Sigmoid colon (tissue), 7 donors: ENCODE measurements around the gene CAMTA1. TPM values are rescaled to one million over a fixed set of nuclear protein-coding genes. Genes with fewer than 3 reads are reported as not detected.
"Not testable (repeated sequence)": the region's sequence is repeated elsewhere in the genome, so short reads cannot be mapped to it uniquely, and the experiment has no call there.

Experiments used
- DNase-seq: peaks from one replicate; pipeline ENCODE4 v3.0.0-alpha.2; 2019
- H3K27ac ChIP-seq, 4 donors: fragments of 200-600 bp; sonication (generic); one replicate each; pipeline ENCODE4 v1.5.1; 2016 to 2019; ENCODE audit warnings: mild to moderate bottlenecking in 1 of 4
- H3K27me3 ChIP-seq, 3 donors: fragments of 200-600 bp; sonication (generic); one replicate each; pipeline ENCODE4 v1.5.1; 2019; ENCODE audit warnings: mild to moderate bottlenecking in 1 of 3
- H3K36me3 ChIP-seq, 4 donors: fragments of 200-600 bp; sonication (generic); one replicate each; pipeline ENCODE4 v1.5.1; 2016 to 2019
- H3K4me1 ChIP-seq, 4 donors: fragments of 200-600 bp; sonication (generic); one replicate each; pipeline ENCODE4 v1.5.1; 2017 to 2019
- H3K4me3 ChIP-seq, 4 donors: fragments of 200-600 bp; sonication (generic); one replicate each; pipeline ENCODE4 v1.5.1; 2017 to 2019; ENCODE audit warnings: mild to moderate bottlenecking in 2 of 4, moderate library complexity in 1 of 4
- H3K9me3 ChIP-seq, 4 donors: fragments of 200-600 bp in 3 of 4; sonication (generic) in 3 of 4; one replicate each; pipeline versions ENCODE4 v1.5.1 to v1.6.1; 2013 to 2019
- EP300 ChIP-seq, 4 donors: sonication (generic); formaldehyde crosslinking; IDR thresholded peaks; one replicate each; pipeline ENCODE4 v1.6.1; 2017; ENCODE audit warnings: antibody characterized with exemption in 4 of 4
- POLR2A ChIP-seq, 2 donors: fragments of 450-650 bp; IDR thresholded peaks; one replicate each; pipeline ENCODE4 v1.6.1; 2016; ENCODE audit warnings: antibody characterized with exemption in 2 of 2, mild to moderate bottlenecking in 2 of 2, moderate library complexity in 2 of 2
- POLR2AphosphoS5 ChIP-seq, 4 donors: sonication (generic); formaldehyde crosslinking; IDR thresholded peaks; one replicate each; pipeline ENCODE4 v1.6.1; 2017; ENCODE audit warnings: antibody characterized with exemption in 4 of 4
- WGBS, 2 donors: extraction: QIAGEN DNeasy Blood & Tissue Kit; methylation state at CpG; one replicate each; pipeline ENCODE4 v1.1.7; 2013; 5-methylcytosine and 5-hydroxymethylcytosine counted together
- intact Hi-C: fragments of 100-400 bp; cut with DNase I; formaldehyde crosslinking; loops from one replicate; pipeline ENCODE4 v1.15.1; 2023
- polyA plus RNA-seq, 3 donors: library from polyadenylated mRNA; stranded (reverse); fragments of 200-250 nt; gene quantifications; one replicate each; pipeline ENCODE4 v1.2.3, GENCODE V29; 2013
- total RNA-seq, 4 donors: library from RNA; depleted of rRNA; stranded (reverse); fragments of >200 nt; gene quantifications; one replicate each; pipeline ENCODE4 v1.1.0, GENCODE V29; 2016
- TF ChIP-seq, protein P1 (sequence below), 4 experiments: fragments of 450-650 bp in 3 of 4; fragments of 200-600 bp in 1 of 4; IDR thresholded peaks; one replicate each; pipeline ENCODE4 v1.5.1; 2016 to 2019; ENCODE audit warnings: antibody characterized with exemption in 4 of 4, mild to moderate bottlenecking in 3 of 4, moderate library complexity in 2 of 4
- donor health status: healthy with polysubstance abuse.
- donor health status: Bipolar disorder and iron deficiency.
- donor health status: healthy.

Gene CAMTA1
- total and polyA plus RNA-seq, 7 donors = 97.9 to 196 (median 177) TPM

DNA sequence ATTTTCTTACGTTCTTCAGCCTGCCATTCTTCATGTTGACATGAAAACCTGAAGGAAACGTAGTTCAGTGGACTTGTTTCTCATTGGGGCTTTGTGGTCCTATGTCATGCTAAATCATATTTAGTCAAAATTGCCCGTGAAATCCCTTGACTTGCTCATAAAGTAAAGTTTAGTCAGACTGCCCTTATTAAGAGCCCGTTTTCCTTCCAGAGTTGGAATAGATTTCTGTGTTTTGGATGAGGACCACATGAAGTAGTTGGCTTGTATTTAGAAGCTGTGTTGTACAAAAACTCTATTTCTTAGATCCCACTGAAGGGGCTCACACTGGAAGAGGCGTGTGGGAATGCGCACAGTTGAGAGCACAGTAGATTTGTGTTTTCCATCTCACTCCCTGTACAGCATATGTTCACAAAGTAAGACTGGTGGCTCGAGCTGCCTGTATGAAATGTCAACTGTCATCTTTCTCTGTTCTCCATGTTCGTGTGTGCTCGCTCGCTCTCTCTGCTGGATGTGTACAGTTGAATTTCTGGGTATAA lies 42.4 kb downstream of the CAMTA1 start:
- TF ChIP-seq EP300 (IDR thresholded peaks at IDR 0.05) (no peak), POLR2AphosphoS5 (IDR thresholded peaks at IDR 0.05) (no peak), POLR2A (IDR thresholded peaks at IDR 0.05) (no peak)
- TF ChIP-seq, protein P1, sequence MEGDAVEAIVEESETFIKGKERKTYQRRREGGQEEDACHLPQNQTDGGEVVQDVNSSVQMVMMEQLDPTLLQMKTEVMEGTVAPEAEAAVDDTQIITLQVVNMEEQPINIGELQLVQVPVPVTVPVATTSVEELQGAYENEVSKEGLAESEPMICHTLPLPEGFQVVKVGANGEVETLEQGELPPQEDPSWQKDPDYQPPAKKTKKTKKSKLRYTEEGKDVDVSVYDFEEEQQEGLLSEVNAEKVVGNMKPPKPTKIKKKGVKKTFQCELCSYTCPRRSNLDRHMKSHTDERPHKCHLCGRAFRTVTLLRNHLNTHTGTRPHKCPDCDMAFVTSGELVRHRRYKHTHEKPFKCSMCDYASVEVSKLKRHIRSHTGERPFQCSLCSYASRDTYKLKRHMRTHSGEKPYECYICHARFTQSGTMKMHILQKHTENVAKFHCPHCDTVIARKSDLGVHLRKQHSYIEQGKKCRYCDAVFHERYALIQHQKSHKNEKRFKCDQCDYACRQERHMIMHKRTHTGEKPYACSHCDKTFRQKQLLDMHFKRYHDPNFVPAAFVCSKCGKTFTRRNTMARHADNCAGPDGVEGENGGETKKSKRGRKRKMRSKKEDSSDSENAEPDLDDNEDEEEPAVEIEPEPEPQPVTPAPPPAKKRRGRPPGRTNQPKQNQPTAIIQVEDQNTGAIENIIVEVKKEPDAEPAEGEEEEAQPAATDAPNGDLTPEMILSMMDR (IDR thresholded peaks at IDR 0.05) = no peak
- 91 to 94% methylated on average over 10 of the region's 10 CpGs for WGBS, 2 donors
- no peak overlapping the region for H3K4me3 ChIP-seq
- no peak for DNase-seq
- H3K27me3 ChIP-seq = no peaks in the 10 kb centered on the region
- H3K9me3 ChIP-seq = no peaks in the 10 kb centered on the region
- no peak overlapping the region for H3K27ac ChIP-seq
- peaks cover 0 to 28% (median 4%) of the 10 kb centered on the region in 4 donors for H3K4me1 ChIP-seq
- intact Hi-C loops = no loop called here
- peaks cover 0 to 9% (median 0%) of the 10 kb centered on the region in 4 donors for H3K36me3 ChIP-seq

DNA sequence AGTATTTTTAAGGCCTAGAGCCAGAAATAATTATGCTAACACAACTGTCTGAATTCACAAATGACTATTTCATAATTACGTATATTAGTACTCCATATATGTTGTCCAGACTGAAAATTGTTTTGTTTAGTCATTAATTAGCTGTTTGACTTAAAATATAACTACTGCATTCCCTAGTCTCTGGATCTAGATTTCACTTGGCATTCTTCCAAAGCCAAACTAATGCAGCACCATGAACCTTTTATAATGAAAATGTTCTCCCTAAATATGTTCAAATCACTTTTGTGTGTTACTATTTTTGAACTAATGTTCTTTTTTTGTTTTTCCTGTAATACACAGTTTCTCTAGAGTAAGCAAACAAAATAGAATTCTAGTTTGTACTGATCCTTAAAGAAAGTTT lies 46.1 kb downstream of the CAMTA1 start:
- peaks cover 0 to 10% (median 0%) of the 10 kb centered on the region in 4 donors for H3K4me1 ChIP-seq
- TF ChIP-seq POLR2AphosphoS5 (IDR thresholded peaks at IDR 0.05) = no peak
- 85 to 93% methylated on average over 1 of the region's 1 CpG for WGBS, 2 donors
- peaks cover 0 to 3% (median 0%) of the 10 kb centered on the region in 4 donors for H3K36me3 ChIP-seq
- no peaks in the 10 kb centered on the region for H3K9me3 ChIP-seq
- H3K27me3 ChIP-seq = no peaks in the 10 kb centered on the region
- H3K27ac ChIP-seq = no peak overlapping the region
- intact Hi-C loops = no loop called here
- DNase-seq = no peak
- H3K4me3 ChIP-seq = no peak overlapping the region

DNA sequence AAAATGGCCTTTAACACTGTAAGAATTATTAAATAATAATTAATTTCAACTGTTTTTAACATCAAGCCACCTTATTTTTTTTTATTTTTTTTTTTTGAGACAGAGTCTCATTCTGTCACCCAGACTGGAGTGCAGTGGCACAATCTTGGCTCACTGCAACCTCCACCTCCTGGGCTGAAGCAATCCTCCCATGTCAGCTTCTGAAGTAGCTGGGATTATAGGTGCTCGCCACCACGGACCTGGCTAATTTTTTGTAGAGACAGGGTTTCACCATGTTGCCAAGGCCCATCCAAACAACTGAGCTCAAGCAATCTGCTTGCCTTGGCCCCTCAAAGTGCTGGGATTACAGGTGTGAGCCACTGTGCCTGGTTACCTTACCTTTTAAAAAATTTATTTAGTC lies 46.8 kb downstream of the CAMTA1 start:
- intact Hi-C loops, H3K36me3 ChIP-seq, H3K4me1 ChIP-seq, DNase-seq, H3K27ac ChIP-seq, H3K9me3 ChIP-seq, H3K27me3 ChIP-seq, H3K4me3 ChIP-seq: not testable (repeated sequence)
- 80 to 92% methylated on average over 2 of the region's 2 CpGs for WGBS, 2 donors

DNA sequence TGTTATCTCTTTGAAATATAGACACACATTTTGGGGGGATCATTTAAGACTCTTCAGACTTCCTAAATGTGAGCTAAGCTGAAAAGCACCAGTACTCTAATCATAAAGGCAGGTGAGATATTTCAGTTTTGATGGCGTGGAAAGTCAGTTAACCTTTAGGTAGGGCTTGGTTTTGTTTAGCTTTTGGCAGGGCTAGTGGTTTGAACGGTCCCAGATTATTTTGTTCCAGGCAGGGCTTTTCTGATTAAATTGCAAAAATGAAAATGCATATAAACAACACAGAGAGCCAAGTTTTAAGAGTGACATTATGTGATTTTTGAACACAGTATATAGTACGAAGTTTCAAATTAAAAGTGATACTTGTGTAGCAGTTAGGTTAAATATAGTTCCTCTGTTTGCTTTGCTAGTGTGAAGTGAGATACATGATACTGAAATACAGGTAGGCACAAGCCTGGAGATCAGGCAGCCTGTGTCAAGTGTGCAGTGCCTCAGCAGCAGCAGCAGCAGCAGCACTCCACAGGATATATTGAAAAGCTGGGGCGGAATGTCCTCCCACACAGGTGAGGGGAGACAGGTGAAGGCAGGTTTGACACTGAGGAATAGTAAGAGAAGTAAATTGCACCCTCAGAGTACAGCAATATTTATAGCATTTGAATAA lies 47.4 kb downstream of the CAMTA1 start:
- DNase-seq = no peak
- Histone ChIP-seq H3K4me3 (no peak overlapping the region), H3K36me3 (peaks cover 0 to 3% (median 0%) of the 10 kb centered on the region in 4 donors), H3K4me1 (peaks cover 0 to 10% (median 0%) of the 10 kb centered on the region in 4 donors), H3K27me3 (no peaks in the 10 kb centered on the region), H3K9me3 (no peaks in the 10 kb centered on the region), H3K27ac (no peak overlapping the region)
- intact Hi-C loops = no loop called here
- TF ChIP-seq POLR2A (IDR thresholded peaks at IDR 0.05) (no peak), POLR2AphosphoS5 (IDR thresholded peaks at IDR 0.05) (no peak), EP300 (IDR thresholded peaks at IDR 0.05) (no peak)
- TF ChIP-seq, protein P1 (IDR thresholded peaks at IDR 0.05) = no peak
- 33 to 66% methylated on average over 4 of the region's 4 CpGs for WGBS, 2 donors

DNA sequence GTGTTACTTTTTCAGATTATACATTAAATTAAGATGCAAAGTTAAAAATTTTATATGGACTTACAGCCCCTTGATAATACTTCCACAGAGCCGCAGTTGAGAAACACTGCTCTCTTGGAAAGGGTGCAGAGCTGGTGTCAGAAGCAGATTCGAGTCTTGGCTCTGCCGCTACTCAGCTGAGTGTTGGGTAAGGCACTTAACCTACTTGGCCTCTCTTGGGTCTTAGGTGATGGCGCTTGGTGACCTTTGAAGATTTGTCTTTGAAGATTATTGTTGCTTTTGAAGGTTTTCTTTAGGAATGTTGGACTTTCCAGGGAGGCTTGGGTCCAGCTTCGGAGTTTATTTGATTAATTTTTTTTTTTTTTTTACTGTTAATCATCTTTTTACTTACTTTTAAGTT lies 48.5 kb downstream of the CAMTA1 start:
- Histone ChIP-seq H3K4me1 (peaks cover 0 to 10% (median 0%) of the 10 kb centered on the region in 4 donors), H3K4me3 (no peak overlapping the region), H3K27me3 (no peaks in the 10 kb centered on the region), H3K36me3 (peaks cover 0 to 9% (median 0%) of the 10 kb centered on the region in 4 donors), H3K27ac (no peak overlapping the region), H3K9me3 (no peaks in the 10 kb centered on the region)
- intact Hi-C loops = no loop called here
- DNase-seq = no peak
- WGBS, 2 donors = 92 to 95% methylated on average over 5 of the region's 5 CpGs
- TF ChIP-seq, protein P1 (IDR thresholded peaks at IDR 0.05) = no peak
- TF ChIP-seq POLR2A (IDR thresholded peaks at IDR 0.05) (no peak), POLR2AphosphoS5 (IDR thresholded peaks at IDR 0.05) (no peak), EP300 (IDR thresholded peaks at IDR 0.05) (no peak)
